HepG2 (cell line): ENCODE data around the gene IRX4. TPM values are rescaled to one million over a fixed set of nuclear protein-coding genes. Genes with fewer than 3 reads are reported as not detected.

Source experiments
- ATAC-seq: fragments of 200-7000 bp; cut with Tn5 transposase; 3 replicates; pipeline ENCODE4 v1.9.1; 2020; ENCODE audit warnings: mild to moderate bottlenecking, moderate library complexity
- BruUV-seq: library from RNA; stranded (reverse); fragments of 400-500 nt; replicated peaks from 2 replicates; lab custom pipeline; 2021; lab: Mats Ljungman, UMichigan
- CTCF ChIA-PET: fragments of 300-600 bp; formaldehyde crosslinking; extraction: SDS; loops from one replicate; lab custom pipeline; 2021; ENCODE audit warnings: low total read pairs, inconsistent platforms, low intra/inter-chr PET ratio; lab: Yijun Ruan, JAX
- POLR2A ChIA-PET: fragments of 350-600 bp; sonication (Branson Sonifier 250); formaldehyde crosslinking; loops from one replicate; lab custom pipeline; 2020; ENCODE audit warnings: antibody characterized with exemption, inconsistent platforms; lab: Yijun Ruan, JAX
- DNase-seq: peaks from one replicate; pipeline ENCODE4 v3.0.0-alpha.2; 2015; ENCODE audit warnings: low spot score
- FAIRE-seq: peaks from 3 replicates; lab custom pipeline; 2011; peaks lifted over from hg19 to GRCh38; lab: Jason Lieb, UNC
- H2AFZ ChIP-seq: one replicate; pipeline ENCODE4 v1.6.1; 2011; ENCODE audit warnings: low read length, inconsistent platforms
- H3K27ac ChIP-seq: fragments of 300-600 bp; 3 replicates; pipeline ENCODE4 v1.8.0; 2011; ENCODE audit warnings: mixed run types, mild to moderate bottlenecking, mixed read lengths, low read length, inconsistent platforms; ENCODE audit not compliant: insufficient read depth; ENCODE audit errors: extremely low read length
- H3K27me3 ChIP-seq, 2 experiments: fragments of 200-600 bp in 1 of 2; 2 replicates in 1 of 2; 3 replicates in 1 of 2; pipeline versions ENCODE4 v1.6.0 to v1.8.0; 2011; ENCODE audit warnings: low read length in 2 of 2, mild to moderate bottlenecking in 2 of 2, moderate library complexity in 2 of 2, inconsistent platforms in 1 of 2; ENCODE audit not compliant: insufficient read depth in 2 of 2, control insufficient read depth in 1 of 2
- H3K36me3 ChIP-seq, 2 experiments: fragments of 200-600 bp in 1 of 2; replicated peaks in 1 of 2; 2 replicates in 1 of 2; 3 replicates in 1 of 2; pipeline versions ENCODE4 v1.5.1 to v1.8.0; 2011; ENCODE audit warnings: low read length in 2 of 2, inconsistent platforms in 1 of 2; ENCODE audit not compliant: insufficient read depth in 2 of 2, control insufficient read depth in 1 of 2
- H3K4me1 ChIP-seq: 2 replicates; pipeline ENCODE4 v1.5.1; 2012; ENCODE audit warnings: low read length, inconsistent platforms; ENCODE audit not compliant: insufficient read depth
- H3K4me2 ChIP-seq: 2 replicates; pipeline ENCODE4 v1.6.0; 2011; ENCODE audit warnings: low read depth, low read length, inconsistent platforms
- H3K4me3 ChIP-seq, 3 experiments: fragments of 200-600 bp in 1 of 3; sonication (generic), shearing (Covaris generic) in 1 of 3; replicated peaks in 1 of 3; 2 replicates each; pipeline ENCODE4 v1.5.1; 2011 to 2016; ENCODE audit warnings: low read length in 3 of 3, inconsistent platforms in 2 of 3, low read depth in 2 of 3, mild to moderate bottlenecking in 2 of 3, control low read depth in 1 of 3, mixed read lengths in 1 of 3; ENCODE audit not compliant: insufficient read depth in 1 of 3
- H3K79me2 ChIP-seq: one replicate; pipeline ENCODE4 v1.6.1; 2011; ENCODE audit warnings: low read length, inconsistent platforms; ENCODE audit not compliant: insufficient read depth
- H3K9ac ChIP-seq: 2 replicates; pipeline ENCODE4 v1.6.0; 2011; ENCODE audit warnings: mild to moderate bottlenecking, low read depth, low read length, inconsistent platforms; ENCODE audit not compliant: insufficient read depth
- H3K9me3 ChIP-seq: 2 replicates; pipeline ENCODE4 v1.5.1; 2012; ENCODE audit warnings: mild to moderate bottlenecking, low read length
- H4K20me1 ChIP-seq: 2 replicates; pipeline ENCODE4 v1.6.0; 2011; ENCODE audit warnings: inconsistent platforms, mild to moderate bottlenecking, low read length, moderate library complexity; ENCODE audit not compliant: insufficient read depth
- ATF4 ChIP-seq, 2 experiments: fragments of 450-650 bp in 1 of 2; sonication (generic) in 1 of 2; formaldehyde crosslinking; IDR thresholded peaks; 2 replicates each; pipeline versions ENCODE4 v1.5.0 to v1.8.0; 2020 to 2022; ENCODE audit warnings: mild to moderate bottlenecking in 1 of 2, missing genetic modification reagents in 1 of 2
- CERS6 ChIP-seq: sonication (generic); formaldehyde crosslinking; IDR thresholded peaks from 2 replicates; pipeline ENCODE4 v1.5.0; 2020; ENCODE audit warnings: missing genetic modification reagents
- SOX6 ChIP-seq, 2 experiments: fragments of 450-650 bp in 1 of 2; sonication (generic) in 1 of 2; formaldehyde crosslinking in 1 of 2; IDR thresholded peaks; 2 replicates each; pipeline versions ENCODE4 v1.4.0 to v1.6.1; 2017 to 2020; ENCODE audit warnings: antibody characterized with exemption in 1 of 2, mild to moderate bottlenecking in 1 of 2, missing genetic modification reagents in 1 of 2
- SRF ChIP-seq: IDR thresholded peaks from 2 replicates; pipeline ENCODE4 v1.6.1; 2011; ENCODE audit warnings: mild to moderate bottlenecking, low read depth, low read length, moderate library complexity
- TCF7 ChIP-seq: sonication (generic); IDR thresholded peaks from 2 replicates; pipeline ENCODE4 v1.6.1; 2016; ENCODE audit warnings: antibody characterized with exemption, low read depth
- TERF1 ChIP-seq: sonication (generic); formaldehyde crosslinking; IDR thresholded peaks from 2 replicates; pipeline ENCODE4 v1.8.0; 2022; ENCODE audit warnings: mild to moderate bottlenecking, missing genetic modification reagents, moderate library complexity
- THAP9 ChIP-seq: sonication (generic); formaldehyde crosslinking; IDR thresholded peaks from 2 replicates; pipeline ENCODE4; 2020; ENCODE audit warnings: missing genetic modification reagents, mild to moderate bottlenecking, borderline replicate concordance
- ZNF264 ChIP-seq: sonication (generic); formaldehyde crosslinking; IDR thresholded peaks from 2 replicates; pipeline ENCODE4 v1.4.0; 2020; ENCODE audit warnings: missing genetic modification reagents
- ZNF777 ChIP-seq: sonication (generic); formaldehyde crosslinking; IDR thresholded peaks from 2 replicates; pipeline ENCODE4 v1.4.0; 2020; ENCODE audit warnings: missing genetic modification reagents
- ZSCAN9 ChIP-seq: IDR thresholded peaks from 2 replicates; pipeline ENCODE4 v1.6.1; 2016; ENCODE audit warnings: borderline replicate concordance
- WGBS: methylation state at CpG from one replicate; pipeline ENCODE4 v1.1.6; 2017; ENCODE audit warnings: low lambda C conversion rate; 5-methylcytosine and 5-hydroxymethylcytosine counted together
- in situ Hi-C: cut with HindIII; loops from 2 replicates; pipeline ENCODE4 v1.10.0; 2017; ENCODE audit warnings: low pct_unique_long_range_greater_than_20kb; ENCODE audit not compliant: extremely low pct_ligation_motif_present
- intact Hi-C: fragments of 100-400 bp; cut with micrococcal nuclease; formaldehyde crosslinking; loops from one replicate; pipeline ENCODE4 v1.10.0; 2022; ENCODE audit not compliant: unreplicated experiment
- polyA plus RNA-seq, 8 experiments: library from polyadenylated mRNA; depleted of rRNA in 3 of 8; stranded (reverse) in 7 of 8; unstranded in 1 of 8; fragments of >200 nt; fragmentation: Illumina TruSeq in 4 of 8; extraction: Trizol in 4 of 8; gene quantifications; 2 replicates each; pipeline versions ENCODE4 v1.2.1 to v1.2.3, GENCODE V29; 2011 to 2016; ENCODE audit warnings: low read depth in 4 of 8, missing spikeins in 1 of 8, mixed read lengths in 1 of 8; ENCODE audit not compliant: insufficient read depth in 1 of 8
- total RNA-seq, 5 experiments: library from RNA; depleted of rRNA; stranded (reverse); fragments of >200 nt; fragmentation: Illumina TruSeq; extraction: Trizol; gene quantifications; 2 replicates each; pipeline ENCODE4 v1.2.3, GENCODE V29; 2016; ENCODE audit warnings: low read depth in 1 of 5

The IRX4 gene
- total and polyA plus RNA-seq, 2 of the 13 experiments (the other 11 are each of a cell fraction or from before 2014, with no cell fraction given): not detected

GRCh38 chr5:1897816-1898450 is 15.2 kb upstream of the IRX4 start:
- DNase-seq (no peak), FAIRE-seq (no peak), ATAC-seq (no peak)
- H3K27me3 ChIP-seq: peaks cover 10 to 69% of the 10 kb centered on the region in 2 experiments; a peak in 4 of 5 replicates
- H4K20me1 ChIP-seq: no peaks in the 10 kb centered on the region
- H3K79me2 ChIP-seq: no peaks in the 10 kb centered on the region
- H3K9me3 ChIP-seq: no peaks in the 10 kb centered on the region
- 0% methylated on average over 4 of the region's 18 CpGs for WGBS
- BruUV-seq: no TSS peak
- no peak overlapping the region for H3K4me3 ChIP-seq
- H3K4me2 ChIP-seq: no peak overlapping the region
- no peaks in the 10 kb centered on the region for H3K4me1 ChIP-seq
- ChIA-PET CTCF (no interaction called here), POLR2A (no interaction called here)
- intact Hi-C loops (no loop called here), in situ Hi-C loops (no loop called here)
- no peak overlapping the region for H2AFZ ChIP-seq
- no peak overlapping the region for H3K27ac ChIP-seq
- no peaks in the 10 kb centered on the region for H3K36me3 ChIP-seq
- TF ChIP-seq TCF7: no peak
- TF ChIP-seq TERF1 (CRISPR knock-in tag): no peak
- no peak for TF ChIP-seq CERS6 (CRISPR knock-in tag)
- no peak for TF ChIP-seq SRF
- TF ChIP-seq ZNF264 (CRISPR knock-in tag): no peak
- TF ChIP-seq ZNF777 (CRISPR knock-in tag): no peak
- no peak for TF ChIP-seq SOX6 (IDR thresholded peaks at IDR 0.05)
- no peak for TF ChIP-seq SOX6 (CRISPR knock-in tag; IDR thresholded peaks at IDR 0.05)
- no peak for TF ChIP-seq ATF4 (CRISPR knock-in tag; IDR thresholded peaks at IDR 0.05)
- TF ChIP-seq THAP9 (CRISPR knock-in tag): no peak
- TF ChIP-seq ZSCAN9: no peak
- no peak overlapping the region for H3K9ac ChIP-seq
